ENCODE data around the gene KRT86.

KRT86 gene

GRCh38 chr12:52353766-52354165 is 79.3 kb downstream of the KRT86 start:
- ATAC-seq (ENCODE audit: low read depth) (no peak), DNase-seq (ENCODE audit: low spot score in 2 of 2) (no peak)
- no peak overlapping the region for H3K27ac Mint-ChIP-seq
- H3K36me3 Mint-ChIP-seq, result no peaks in the 10 kb centered on the region
- H3K4me1 Mint-ChIP-seq, result peaks cover 10% of the 10 kb centered on the region
- no peak overlapping the region for H3K4me3 Mint-ChIP-seq
- peaks cover 7% of the 10 kb centered on the region for H3K27me3 Mint-ChIP-seq
- H3K9me3 Mint-ChIP-seq, result no peaks in the 10 kb centered on the region

GRCh38 chr12:52354200-52354599 is 79.8 kb downstream of the KRT86 start:
- H3K9me3 Mint-ChIP-seq, result no peaks in the 10 kb centered on the region
- H3K36me3 Mint-ChIP-seq, result no peaks in the 10 kb centered on the region
- peaks cover 7% of the 10 kb centered on the region for H3K27me3 Mint-ChIP-seq
- no peak overlapping the region for H3K4me3 Mint-ChIP-seq
- no peak overlapping the region for H3K27ac Mint-ChIP-seq
- DNase-seq (ENCODE audit: low spot score in 2 of 2), result no peak
- ATAC-seq (ENCODE audit: low read depth), result no peak
- H3K4me1 Mint-ChIP-seq, result peaks cover 14% of the 10 kb centered on the region

DNA sequence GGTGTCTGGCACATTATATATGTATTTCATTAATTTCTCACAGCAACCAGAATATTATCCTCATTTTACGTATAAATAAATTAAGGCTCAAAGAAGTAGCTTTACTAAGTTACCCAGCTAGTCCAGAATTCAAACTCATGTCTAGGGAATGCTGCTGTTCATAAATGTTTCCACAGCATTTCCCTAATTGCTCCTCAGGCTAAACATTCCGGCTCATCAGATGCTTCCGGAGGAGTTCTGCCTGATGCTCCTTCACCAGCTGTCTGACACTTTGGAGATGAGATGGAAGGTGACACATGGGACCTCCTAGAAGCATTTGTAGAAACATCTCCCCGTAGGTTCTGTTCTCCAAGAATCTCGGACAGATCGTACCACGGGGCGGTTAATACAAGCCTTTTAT is 80.7 kb downstream of the KRT86 start:
- ATAC-seq (ENCODE audit: low read depth) (no peak), DNase-seq (ENCODE audit: low spot score in 2 of 2) (no peak)
- H3K9me3 Mint-ChIP-seq, result no peaks in the 10 kb centered on the region
- peaks cover 18% of the 10 kb centered on the region for H3K4me1 Mint-ChIP-seq
- H3K4me3 Mint-ChIP-seq, result no peak overlapping the region
- no peaks in the 10 kb centered on the region for H3K36me3 Mint-ChIP-seq
- H3K27me3 Mint-ChIP-seq, result peaks cover 11% of the 10 kb centered on the region
- H3K27ac Mint-ChIP-seq, result no peak overlapping the region

DNA sequence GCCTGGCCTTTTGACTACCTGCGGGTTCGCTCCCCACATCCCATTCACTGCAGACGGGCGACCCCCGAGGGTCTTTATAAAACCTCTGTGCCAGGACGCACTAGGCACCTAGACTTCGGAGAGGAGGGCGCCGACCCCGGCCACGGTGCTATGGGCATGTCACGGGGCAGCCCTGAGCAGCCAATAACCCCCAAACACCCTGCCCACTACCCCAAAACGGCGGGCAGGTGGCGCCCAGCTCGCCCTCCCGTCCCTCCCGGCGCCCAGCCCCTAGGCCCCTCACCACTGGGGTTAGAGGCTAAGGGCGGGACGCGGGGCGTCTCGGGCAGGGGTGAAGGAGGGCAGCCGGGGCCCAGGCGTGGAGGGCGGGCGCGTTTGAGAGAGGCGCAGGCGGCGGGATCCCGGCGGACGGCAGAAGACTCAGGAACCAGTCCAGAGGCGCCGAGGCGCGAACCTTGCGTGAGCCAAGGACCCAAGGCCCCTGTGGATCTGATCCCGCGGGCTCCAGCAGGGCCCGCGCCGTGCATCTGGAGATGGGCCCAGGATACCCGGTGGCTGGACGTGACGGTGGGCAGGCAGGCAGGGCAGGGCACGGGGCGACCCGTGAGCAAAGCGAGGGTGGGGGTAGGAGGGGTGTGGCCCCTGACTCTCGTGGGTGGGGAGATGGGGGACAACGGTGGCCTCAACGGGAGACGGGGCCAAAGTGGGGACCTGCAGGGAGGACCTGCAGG is 81.8 kb downstream of the KRT86 start:
- no peaks in the 10 kb centered on the region for H3K9me3 Mint-ChIP-seq
- H3K27me3 Mint-ChIP-seq, result peaks cover 12% of the 10 kb centered on the region
- peaks cover 18% of the 10 kb centered on the region for H3K4me1 Mint-ChIP-seq
- no peak for ATAC-seq (ENCODE audit: low read depth)
- no peak overlapping the region for H3K4me3 Mint-ChIP-seq
- no peaks in the 10 kb centered on the region for H3K36me3 Mint-ChIP-seq
- DNase-seq (ENCODE audit: low spot score in 2 of 2), result no peak
- no peak overlapping the region for H3K27ac Mint-ChIP-seq

GRCh38 chr12:52356762-52357580 is 82.5 kb downstream of the KRT86 start:
- Mint-ChIP-seq H3K27ac (no peak overlapping the region), H3K27me3 (peaks cover 11% of the 10 kb centered on the region), H3K36me3 (no peaks in the 10 kb centered on the region), H3K9me3 (no peaks in the 10 kb centered on the region), H3K4me1 (peaks cover 17% of the 10 kb centered on the region), H3K4me3 (no peak overlapping the region)
- DNase-seq (ENCODE audit: low spot score in 2 of 2), result no peak
- ATAC-seq (ENCODE audit: low read depth), result no peak
